H1 (cell line): ENCODE results near the gene ADAMTS13.

ENCODE experiments used
- POLR2AphosphoS5 ChIP-seq: IDR thresholded peaks from 2 replicates; pipeline ENCODE4 v1.6.1; 2011; ENCODE audit warnings: low read depth, low read length
- SIRT6 ChIP-seq: IDR thresholded peaks from one replicate; pipeline ENCODE4 v1.7.1; 2012; ENCODE audit warnings: low read length, inconsistent platforms

DNA sequence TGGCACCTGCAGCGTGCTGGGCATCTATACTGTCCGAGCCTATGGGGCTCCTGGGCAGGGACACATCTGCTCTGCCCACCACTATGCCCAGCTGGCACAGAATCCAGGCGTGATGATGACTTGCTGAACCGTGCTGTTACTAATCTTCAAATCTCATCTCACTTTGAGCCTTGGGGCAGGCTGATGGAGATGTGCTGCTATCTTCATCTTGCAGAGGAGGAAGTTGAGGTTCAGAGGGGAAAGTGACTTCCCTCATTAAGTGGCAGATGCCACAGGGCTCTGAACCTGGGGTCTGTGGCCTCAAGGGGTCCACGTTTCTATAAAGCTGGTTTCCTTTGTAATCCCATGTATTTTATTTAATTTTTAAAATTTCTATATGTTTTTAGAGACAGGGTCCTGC lies 52.0 kb downstream of the ADAMTS13 start:
- TF ChIP-seq SIRT6, result no peak
- TF ChIP-seq POLR2AphosphoS5, result no peak
